HepG2 (cell line): ENCODE results near the gene HIVEP2. TPM values are rescaled to one million over a fixed set of nuclear protein-coding genes. Genes with fewer than 3 reads are reported as not detected.

Experiments
- CBX2 ChIP-seq, 2 experiments: fragments of 200-600 bp in 1 of 2; sonication (generic); formaldehyde crosslinking in 1 of 2; IDR thresholded peaks; 2 replicates each; pipeline versions ENCODE4 v1.7.0 to v1.8.1; 2018 to 2022; ENCODE audit warnings: low read depth in 2 of 2, low read length in 1 of 2, mild to moderate bottlenecking in 1 of 2, missing genetic modification reagents in 1 of 2
- GLMP ChIP-seq: sonication (generic); formaldehyde crosslinking; IDR thresholded peaks from 2 replicates; pipeline ENCODE4 v1.9.0; 2021; ENCODE audit warnings: missing genetic modification reagents, mild to moderate bottlenecking, borderline replicate concordance
- HDAC1 ChIP-seq: sonication (generic); formaldehyde crosslinking; IDR thresholded peaks from 2 replicates; pipeline ENCODE4 v1.5.1; 2020; ENCODE audit warnings: mild to moderate bottlenecking, missing genetic modification reagents
- HOXA7 ChIP-seq: sonication (generic); formaldehyde crosslinking; IDR thresholded peaks from 2 replicates; pipeline ENCODE4 v1.8.1; 2022; ENCODE audit warnings: mild to moderate bottlenecking, missing genetic modification reagents, moderate library complexity
- JUN ChIP-seq: sonication (generic); formaldehyde crosslinking; IDR thresholded peaks from 2 replicates; pipeline ENCODE4 v1.4.0; 2020; ENCODE audit warnings: mild to moderate bottlenecking, missing genetic modification reagents
- MYPOP ChIP-seq: sonication (generic); formaldehyde crosslinking; IDR thresholded peaks from 2 replicates; pipeline ENCODE4 v1.8.1; 2023; ENCODE audit warnings: mild to moderate bottlenecking, moderate library complexity, missing genetic modification reagents
- STAG1 ChIP-seq: sonication (generic); formaldehyde crosslinking; IDR thresholded peaks from 2 replicates; pipeline ENCODE4 v1.4.0; 2020; ENCODE audit warnings: missing genetic modification reagents
- ZBTB21 ChIP-seq: sonication (generic); formaldehyde crosslinking; IDR thresholded peaks from 2 replicates; pipeline ENCODE4 v1.4.0; 2020; ENCODE audit warnings: missing genetic modification reagents
- ZFP41 ChIP-seq: sonication (generic); formaldehyde crosslinking; IDR thresholded peaks from 2 replicates; pipeline ENCODE4 v1.4.0; 2020; ENCODE audit warnings: mild to moderate bottlenecking, missing genetic modification reagents, borderline replicate concordance
- ZFP62 ChIP-seq: sonication (generic); formaldehyde crosslinking; IDR thresholded peaks from 2 replicates; pipeline ENCODE4 v1.4.0; 2020; ENCODE audit warnings: missing genetic modification reagents
- ZMAT5 ChIP-seq: sonication (generic); formaldehyde crosslinking; IDR thresholded peaks from 2 replicates; pipeline ENCODE4 v1.5.0; 2020; ENCODE audit warnings: mild to moderate bottlenecking, low read depth, missing genetic modification reagents, borderline replicate concordance
- ZNF674 ChIP-seq: sonication (generic); formaldehyde crosslinking; IDR thresholded peaks from 2 replicates; pipeline ENCODE4 v1.5.0; 2020; ENCODE audit warnings: low read depth, mild to moderate bottlenecking, missing genetic modification reagents
- ZNF775 ChIP-seq: sonication (generic); formaldehyde crosslinking; IDR thresholded peaks from 2 replicates; pipeline ENCODE4 v1.4.0; 2020; ENCODE audit warnings: missing genetic modification reagents, mild to moderate bottlenecking, moderate library complexity, borderline replicate concordance
- ZNF839 ChIP-seq: sonication (generic); formaldehyde crosslinking; IDR thresholded peaks from 2 replicates; pipeline ENCODE4 v1.4.0; 2020; ENCODE audit warnings: missing genetic modification reagents, mild to moderate bottlenecking, borderline replicate concordance
- polyA plus RNA-seq, 8 experiments: library from polyadenylated mRNA; depleted of rRNA in 3 of 8; stranded (reverse) in 7 of 8; unstranded in 1 of 8; fragments of >200 nt; fragmentation: Illumina TruSeq in 4 of 8; extraction: Trizol in 4 of 8; gene quantifications; 2 replicates each; pipeline versions ENCODE4 v1.2.1 to v1.2.3, GENCODE V29; 2011 to 2016; ENCODE audit warnings: low read depth in 4 of 8, missing spikeins in 1 of 8, mixed read lengths in 1 of 8; ENCODE audit not compliant: insufficient read depth in 1 of 8
- total RNA-seq, 5 experiments: library from RNA; depleted of rRNA; stranded (reverse); fragments of >200 nt; fragmentation: Illumina TruSeq; extraction: Trizol; gene quantifications; 2 replicates each; pipeline ENCODE4 v1.2.3, GENCODE V29; 2016; ENCODE audit warnings: low read depth in 1 of 5
- TF ChIP-seq, protein P1 (sequence below): sonication (generic); formaldehyde crosslinking; IDR thresholded peaks from 2 replicates; pipeline ENCODE4 v1.8.1; 2022; ENCODE audit warnings: mild to moderate bottlenecking, missing genetic modification reagents
- TF ChIP-seq, protein P2 (sequence below): IDR thresholded peaks from 2 replicates; pipeline ENCODE4 v1.4.0; 2020; ENCODE audit warnings: mild to moderate bottlenecking, missing genetic modification reagents
- TF ChIP-seq, protein P3 (sequence below): sonication (generic); formaldehyde crosslinking; IDR thresholded peaks from 2 replicates; pipeline ENCODE4 v1.4.0; 2020; ENCODE audit warnings: missing genetic modification reagents

The HIVEP2 gene
- total and polyA plus RNA-seq, 2 of the 13 experiments (the other 11 are each of a cell fraction or from before 2014, with no cell fraction given) = 3.4 to 12.9 TPM

DNA sequence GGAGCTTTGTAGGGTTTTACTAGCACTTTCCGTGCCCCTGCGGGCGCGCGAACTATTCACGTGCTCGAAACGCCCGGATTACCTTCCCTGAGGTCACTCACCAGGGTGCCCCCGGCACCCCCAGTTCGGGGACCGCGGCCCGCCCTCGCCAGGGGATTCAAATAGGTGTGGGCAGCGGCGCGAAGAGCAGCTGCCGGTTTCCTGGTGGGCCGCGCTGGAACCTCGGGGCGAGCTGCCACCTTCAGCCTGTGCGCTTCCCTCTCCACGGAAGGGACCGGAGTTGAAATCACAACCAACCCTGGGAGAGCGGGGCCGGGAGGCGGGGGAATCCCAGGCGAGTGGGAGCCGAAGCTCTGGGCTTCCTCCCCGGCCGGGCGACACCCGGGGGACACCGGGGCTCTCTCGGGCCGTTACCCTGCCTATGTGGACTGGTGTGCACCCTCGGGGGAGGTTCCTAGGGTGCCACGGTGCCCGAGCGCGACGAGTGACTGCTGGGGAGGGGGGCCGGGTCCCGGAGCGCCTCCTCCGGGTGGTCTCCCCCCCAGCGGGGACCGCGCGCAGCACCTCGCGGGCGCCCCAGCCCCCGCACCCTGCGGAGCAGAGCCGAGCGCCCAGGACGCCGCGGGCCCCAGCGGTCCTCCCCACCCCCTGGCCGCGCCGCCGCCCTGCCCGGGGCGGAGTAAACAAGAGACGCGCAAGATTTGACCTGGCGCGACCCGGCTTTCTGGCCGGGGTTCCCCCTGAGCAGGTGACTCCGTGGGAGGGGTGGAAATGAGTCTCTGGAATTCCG lies 2.1 kb upstream of the HIVEP2 start (continued):
- TF ChIP-seq, protein P1, sequence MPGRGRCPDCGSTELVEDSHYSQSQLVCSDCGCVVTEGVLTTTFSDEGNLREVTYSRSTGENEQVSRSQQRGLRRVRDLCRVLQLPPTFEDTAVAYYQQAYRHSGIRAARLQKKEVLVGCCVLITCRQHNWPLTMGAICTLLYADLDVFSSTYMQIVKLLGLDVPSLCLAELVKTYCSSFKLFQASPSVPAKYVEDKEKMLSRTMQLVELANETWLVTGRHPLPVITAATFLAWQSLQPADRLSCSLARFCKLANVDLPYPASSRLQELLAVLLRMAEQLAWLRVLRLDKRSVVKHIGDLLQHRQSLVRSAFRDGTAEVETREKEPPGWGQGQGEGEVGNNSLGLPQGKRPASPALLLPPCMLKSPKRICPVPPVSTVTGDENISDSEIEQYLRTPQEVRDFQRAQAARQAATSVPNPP = no peak
- peak; percentile 84 for TF ChIP-seq HDAC1 (CRISPR knock-in tag)
- TF ChIP-seq ZNF839 (CRISPR knock-in tag) = no peak; the same call in 1 of the 2 replicates
- no peak for TF ChIP-seq ZFP41 (CRISPR knock-in tag)
- no peak for TF ChIP-seq GLMP (CRISPR knock-in tag)
- no peak for TF ChIP-seq ZMAT5 (CRISPR knock-in tag)
- no peak for TF ChIP-seq ZNF674 (CRISPR knock-in tag)
- TF ChIP-seq, protein P2, sequence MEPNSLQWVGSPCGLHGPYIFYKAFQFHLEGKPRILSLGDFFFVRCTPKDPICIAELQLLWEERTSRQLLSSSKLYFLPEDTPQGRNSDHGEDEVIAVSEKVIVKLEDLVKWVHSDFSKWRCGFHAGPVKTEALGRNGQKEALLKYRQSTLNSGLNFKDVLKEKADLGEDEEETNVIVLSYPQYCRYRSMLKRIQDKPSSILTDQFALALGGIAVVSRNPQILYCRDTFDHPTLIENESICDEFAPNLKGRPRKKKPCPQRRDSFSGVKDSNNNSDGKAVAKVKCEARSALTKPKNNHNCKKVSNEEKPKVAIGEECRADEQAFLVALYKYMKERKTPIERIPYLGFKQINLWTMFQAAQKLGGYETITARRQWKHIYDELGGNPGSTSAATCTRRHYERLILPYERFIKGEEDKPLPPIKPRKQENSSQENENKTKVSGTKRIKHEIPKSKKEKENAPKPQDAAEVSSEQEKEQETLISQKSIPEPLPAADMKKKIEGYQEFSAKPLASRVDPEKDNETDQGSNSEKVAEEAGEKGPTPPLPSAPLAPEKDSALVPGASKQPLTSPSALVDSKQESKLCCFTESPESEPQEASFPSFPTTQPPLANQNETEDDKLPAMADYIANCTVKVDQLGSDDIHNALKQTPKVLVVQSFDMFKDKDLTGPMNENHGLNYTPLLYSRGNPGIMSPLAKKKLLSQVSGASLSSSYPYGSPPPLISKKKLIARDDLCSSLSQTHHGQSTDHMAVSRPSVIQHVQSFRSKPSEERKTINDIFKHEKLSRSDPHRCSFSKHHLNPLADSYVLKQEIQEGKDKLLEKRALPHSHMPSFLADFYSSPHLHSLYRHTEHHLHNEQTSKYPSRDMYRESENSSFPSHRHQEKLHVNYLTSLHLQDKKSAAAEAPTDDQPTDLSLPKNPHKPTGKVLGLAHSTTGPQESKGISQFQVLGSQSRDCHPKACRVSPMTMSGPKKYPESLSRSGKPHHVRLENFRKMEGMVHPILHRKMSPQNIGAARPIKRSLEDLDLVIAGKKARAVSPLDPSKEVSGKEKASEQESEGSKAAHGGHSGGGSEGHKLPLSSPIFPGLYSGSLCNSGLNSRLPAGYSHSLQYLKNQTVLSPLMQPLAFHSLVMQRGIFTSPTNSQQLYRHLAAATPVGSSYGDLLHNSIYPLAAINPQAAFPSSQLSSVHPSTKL = peak; percentile 85
- TF ChIP-seq MYPOP (CRISPR knock-in tag) = 0 out of 2 replicates have a peak, but pooled peaks have one; percentile 72
- no peak for TF ChIP-seq HOXA7
- TF ChIP-seq ZFP62 (CRISPR knock-in tag) = no peak
- peak; percentile 61; the same call in 1 of the 2 replicates for TF ChIP-seq ZNF775 (CRISPR knock-in tag)
- no peak for TF ChIP-seq ZBTB21 (CRISPR knock-in tag)
- no peak; the same call in 1 of the 2 replicates for TF ChIP-seq STAG1 (CRISPR knock-in tag)
- no peak for TF ChIP-seq CBX2 (IDR thresholded peaks at IDR 0.05; ENCODE audit: low read depth, low read length)
- no peak for TF ChIP-seq CBX2 (CRISPR knock-in tag; IDR thresholded peaks at IDR 0.05; ENCODE audit: low read depth)
- TF ChIP-seq JUN = no peak
- TF ChIP-seq, protein P3, sequence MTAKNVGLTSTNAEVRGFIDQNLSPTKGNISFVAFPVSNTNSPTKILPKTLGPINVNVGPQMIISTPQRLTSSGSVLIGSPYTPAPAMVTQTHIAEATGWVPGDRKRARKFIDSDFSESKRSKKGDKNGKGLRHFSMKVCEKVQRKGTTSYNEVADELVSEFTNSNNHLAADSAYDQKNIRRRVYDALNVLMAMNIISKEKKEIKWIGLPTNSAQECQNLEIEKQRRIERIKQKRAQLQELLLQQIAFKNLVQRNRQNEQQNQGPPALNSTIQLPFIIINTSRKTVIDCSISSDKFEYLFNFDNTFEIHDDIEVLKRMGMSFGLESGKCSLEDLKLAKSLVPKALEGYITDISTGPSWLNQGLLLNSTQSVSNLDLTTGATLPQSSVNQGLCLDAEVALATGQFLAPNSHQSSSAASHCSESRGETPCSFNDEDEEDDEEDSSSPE = peak; percentile 43
